HL-60 (cell line): ENCODE data around the gene KY.

Experiments
- DNase-seq, 2 experiments: peaks; one replicate each; pipeline ENCODE4 v3.0.0-alpha.2; 2010 to 2020; ENCODE audit warnings: low read depth in 1 of 2, low spot score in 1 of 2
- H3K27ac ChIP-seq: fragments of 250-450 bp; sonication (Bioruptor Pico); replicated peaks from 2 replicates; pipeline ENCODE4 v1.5.1; 2020; ENCODE audit warnings: mild to moderate bottlenecking, moderate library complexity
- H3K27me3 ChIP-seq: fragments of 250-450 bp; sonication (Bioruptor Pico); 2 replicates; pipeline ENCODE4 v1.5.1; 2021; ENCODE audit warnings: mild to moderate bottlenecking, moderate library complexity; ENCODE audit not compliant: insufficient read depth, poor library complexity, severe bottlenecking
- H3K4me3 ChIP-seq: replicated peaks from 2 replicates; pipeline ENCODE4 v1.5.1; 2011; ENCODE audit warnings: mild to moderate bottlenecking, control low read depth, low read length; ENCODE audit not compliant: insufficient read depth
- CTCF ChIP-seq: IDR thresholded peaks from one replicate; pipeline ENCODE4 v1.5.1; 2011; ENCODE audit warnings: low read length, control low read depth, inconsistent platforms; ENCODE audit not compliant: insufficient read depth
- GABPA ChIP-seq: IDR thresholded peaks from 2 replicates; pipeline ENCODE4 v1.6.1; 2012; ENCODE audit warnings: low read depth
- POLR2AphosphoS5 ChIP-seq: IDR thresholded peaks from 2 replicates; pipeline ENCODE4 v1.6.1; 2012; ENCODE audit warnings: low read depth
- REST ChIP-seq: IDR thresholded peaks from 2 replicates; pipeline ENCODE4 v1.6.1; 2012; ENCODE audit warnings: low read depth; ENCODE audit not compliant: insufficient replicate concordance
- SPI1 ChIP-seq: IDR thresholded peaks from 2 replicates; pipeline ENCODE4 v1.6.1; 2012; ENCODE audit warnings: low read depth, mild to moderate bottlenecking, borderline replicate concordance

Gene KY

GRCh38 chr3:134621854-134622253 is 29.0 kb downstream of the KY start:
- Histone ChIP-seq H3K27me3 (no peaks in the 10 kb centered on the region), H3K4me3 (no peak overlapping the region), H3K27ac (no peak overlapping the region)
- no peak for TF ChIP-seq GABPA
- TF ChIP-seq CTCF, result no peak
- no peak for DNase-seq

- no peak for TF ChIP-seq REST
- no peak for DNase-seq
- H3K27me3 ChIP-seq, result no peaks in the 10 kb centered on the region
- no peak overlapping the region for H3K27ac ChIP-seq
- H3K4me3 ChIP-seq, result no peak overlapping the region
These were observed 30.2 kb downstream of the KY start for GRCh38 chr3:134620476-134621115.

GRCh38 chr3:134619884-134620445 is 30.9 kb downstream of the KY start:
- no peak for TF ChIP-seq REST
- TF ChIP-seq POLR2AphosphoS5, result no peak
- no peak for TF ChIP-seq GABPA
- TF ChIP-seq SPI1, result no peak
- TF ChIP-seq CTCF, result no peak
- Histone ChIP-seq H3K27me3 (no peaks in the 10 kb centered on the region), H3K27ac (no peak overlapping the region), H3K4me3 (no peak overlapping the region)
- DNase-seq, result no peak

GRCh38 chr3:134619301-134619615 is 31.6 kb downstream of the KY start:
- no peak for DNase-seq
- Histone ChIP-seq H3K27ac (no peak overlapping the region), H3K4me3 (no peak overlapping the region), H3K27me3 (no peaks in the 10 kb centered on the region)
- TF ChIP-seq CTCF (no peak), SPI1 (no peak), GABPA (no peak), POLR2AphosphoS5 (no peak), REST (no peak)
